ENCODE results near the gene ACTL10.

DNA sequence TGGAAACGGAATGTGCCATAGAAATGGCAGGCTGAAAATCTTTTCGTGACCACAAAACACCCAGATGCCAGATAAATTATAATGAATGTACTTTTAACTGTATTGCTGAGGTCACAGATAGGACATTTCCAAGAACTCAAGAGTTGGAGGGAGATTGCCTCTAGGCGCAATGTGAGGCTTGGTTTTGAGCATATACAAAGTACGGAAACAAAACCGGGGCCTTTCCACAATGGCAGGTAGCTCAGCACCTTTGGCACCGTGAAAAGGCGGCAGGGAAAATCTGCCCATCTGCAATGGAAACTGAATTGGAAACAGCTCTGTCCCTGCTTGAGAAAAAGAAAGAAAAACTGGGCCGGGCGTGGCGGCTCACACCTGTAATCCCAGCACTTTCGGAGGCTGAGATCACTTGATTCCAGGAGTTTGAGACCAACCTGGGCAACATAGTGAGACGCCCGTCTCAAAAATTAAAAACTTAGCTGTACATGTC is 15.1 kb upstream of the ACTL10 start:
- TF ChIP-seq GATA2 (IDR thresholded peaks at IDR 0.05; ENCODE audit: low read depth, low read length) (no peak), GATA3 (IDR thresholded peaks at IDR 0.05; ENCODE audit: low read depth, low read length) (no peak)

Data from SH-SY5Y (cell line).